B cell (primary cell): ENCODE results near the gene GALNT18. TPM values are rescaled to one million over a fixed set of nuclear protein-coding genes. Genes with fewer than 3 reads are reported as not detected.

ENCODE experiments used
- ATAC-seq: fragments of 200-7000 bp; cut with Tn5 transposase; one replicate; pipeline ENCODE4 v1.10.0; 2021; ENCODE audit warnings: low read depth, mild to moderate bottlenecking, moderate number of reproducible peaks, moderate library complexity
- CTCF ChIA-PET: fragments of 350-600 bp; sonication (Branson Sonifier 250); formaldehyde crosslinking; loops from one replicate; lab custom pipeline; 2021; ENCODE audit warnings: antibody characterized with exemption, inconsistent platforms; lab: Charles Lee
- POLR2A ChIA-PET: fragments of 350-600 bp; sonication (Branson Sonifier 250); formaldehyde crosslinking; loops from one replicate; lab custom pipeline; 2021; ENCODE audit warnings: antibody characterized with exemption; lab: Charles Lee
- DNase-seq: peaks from one replicate; pipeline ENCODE4 v3.0.0; 2013
- H2AFZ ChIP-seq: 2 replicates; pipeline ENCODE4 v1.6.1; 2012; ENCODE audit warnings: mild to moderate bottlenecking, low read depth, low read length; ENCODE audit not compliant: insufficient read depth, poor library complexity, severe bottlenecking
- H3K27ac ChIP-seq, 2 donors: 1 replicate in 1 of 2; 2 replicates in 1 of 2; pipeline ENCODE4 v1.5.1; 2012 to 2013; ENCODE audit warnings: low read length in 2 of 2, mild to moderate bottlenecking in 2 of 2, moderate library complexity in 1 of 2
- H3K27me3 ChIP-seq, 4 experiments: fragments of 200-600 bp in 1 of 4; sonication (generic) in 1 of 4; replicated peaks in 1 of 4; 1 replicate in 2 of 4; 2 replicates in 2 of 4; pipeline versions ENCODE4 v1.6.1 to v1.7.0; 2013 to 2016; ENCODE audit warnings: low read length in 3 of 4, mild to moderate bottlenecking in 2 of 4, mixed read lengths in 1 of 4, moderate library complexity in 1 of 4; ENCODE audit not compliant: insufficient read depth in 4 of 4, control insufficient read depth in 3 of 4; ENCODE audit errors: control extremely low read depth in 1 of 4
- H3K36me3 ChIP-seq, 2 experiments: replicated peaks in 1 of 2; 1 replicate in 1 of 2; 2 replicates in 1 of 2; pipeline versions ENCODE4 v1.6.1 to v1.7.1; 2013; ENCODE audit warnings: low read length in 1 of 2; ENCODE audit not compliant: insufficient read depth in 2 of 2, control insufficient read depth in 1 of 2; ENCODE audit errors: control extremely low read depth in 1 of 2, extremely low read depth in 1 of 2
- H3K4me1 ChIP-seq, 2 donors: fragments of 200-600 bp in 1 of 2; sonication (generic) in 1 of 2; 1 replicate in 1 of 2; 2 replicates in 1 of 2; pipeline versions ENCODE4 v1.5.1 to v1.6.1; 2013 to 2017; ENCODE audit warnings: low read length in 2 of 2; ENCODE audit not compliant: control insufficient read depth in 2 of 2, insufficient read depth in 2 of 2
- H3K4me2 ChIP-seq: replicated peaks from 2 replicates; pipeline ENCODE3; 2012; ENCODE audit warnings: mild to moderate bottlenecking, low read depth, low read length; ENCODE audit not compliant: poor library complexity, severe bottlenecking
- H3K4me3 ChIP-seq, 5 experiments: fragments of 200-600 bp in 1 of 5; sonication (generic) in 1 of 5; 1 replicate in 3 of 5; 2 replicates in 2 of 5; pipeline versions ENCODE4 v1.5.1 to v1.7.0; 2011 to 2016; ENCODE audit warnings: low read length in 4 of 5, mild to moderate bottlenecking in 4 of 5, low read depth in 2 of 5, control low read depth in 1 of 5, moderate library complexity in 1 of 5; ENCODE audit not compliant: insufficient read depth in 1 of 5; ENCODE audit errors: control extremely low read depth in 1 of 5, extremely low read depth in 1 of 5
- H3K79me2 ChIP-seq: fragments of 200-600 bp; sonication (generic); one replicate; pipeline ENCODE4 v1.6.0; 2016; ENCODE audit warnings: low read length; ENCODE audit not compliant: control insufficient read depth, insufficient read depth
- H3K9ac ChIP-seq: fragments of 200-600 bp; sonication (generic); 2 replicates; pipeline ENCODE4 v1.6.1; 2017; ENCODE audit warnings: mild to moderate bottlenecking, low read length, moderate library complexity
- H3K9me3 ChIP-seq, 3 donors: one replicate each; pipeline versions ENCODE4 v1.6.1 to v1.7.1; 2013; ENCODE audit warnings: low read length in 2 of 3; ENCODE audit not compliant: control insufficient read depth in 2 of 3, insufficient read depth in 1 of 3; ENCODE audit errors: control extremely low read depth in 1 of 3
- H4K20me1 ChIP-seq: 2 replicates; pipeline ENCODE4 v1.6.0; 2012; ENCODE audit warnings: mild to moderate bottlenecking, low read length; ENCODE audit not compliant: insufficient read depth, control insufficient read depth, poor library complexity, severe bottlenecking
- H3K27ac Mint-ChIP-seq: one replicate; pipeline ENCODE4 v1.8.0; 2021; ENCODE audit warnings: mixed read lengths
- H3K27me3 Mint-ChIP-seq: one replicate; pipeline ENCODE4 v1.8.0; 2021; ENCODE audit warnings: mixed read lengths
- H3K4me1 Mint-ChIP-seq: one replicate; pipeline ENCODE4 v1.8.0; 2021; ENCODE audit warnings: mixed read lengths
- H3K4me3 Mint-ChIP-seq: one replicate; pipeline ENCODE4 v1.8.0; 2021; ENCODE audit warnings: mixed read lengths
- H3K9me3 Mint-ChIP-seq: one replicate; pipeline ENCODE4 v1.8.0; 2022; ENCODE audit warnings: mixed read lengths; ENCODE audit not compliant: insufficient read depth
- EZH2 ChIP-seq: IDR thresholded peaks from 2 replicates; pipeline ENCODE4 v1.6.1; 2012; ENCODE audit warnings: borderline replicate concordance, low read depth, mild to moderate bottlenecking, moderate library complexity, low read length; ENCODE audit not compliant: insufficient read depth, poor library complexity, severe bottlenecking
- WGBS: methylation state at CpG from one replicate; pipeline ENCODE4 v1.1.5; 2013; ENCODE audit warnings: missing lambda C conversion rate; ENCODE audit not compliant: insufficient coverage; 5-methylcytosine and 5-hydroxymethylcytosine counted together
- intact Hi-C: fragments of 100-400 bp; cut with micrococcal nuclease; formaldehyde crosslinking; loops from one replicate; pipeline ENCODE4 v1.10.0; 2022
- polyA plus RNA-seq: library from polyadenylated mRNA; depleted of rRNA; stranded (reverse); fragments of >200 nt; gene quantifications from 2 replicates; pipeline ENCODE4 v1.2.3, GENCODE V29; 2012
- total RNA-seq, 2 donors: library from RNA; stranded (reverse); fragments of 120-200 nt in 1 of 2; gene quantifications; 1 replicate in 1 of 2; 2 replicates in 1 of 2; pipeline versions ENCODE4 v1.2.3 to v1.2.4, GENCODE V29; 2013 to 2022
- TF ChIP-seq, protein P1 (sequence below): fragments of 200-600 bp; IDR thresholded peaks from one replicate; pipeline ENCODE4 v1.8.0; 2022; ENCODE audit warnings: antibody characterized with exemption, mild to moderate bottlenecking

GALNT18 gene
- total and polyA plus RNA-seq, 2 donors (not counting 1 experiment from before 2014, with no cell fraction given) = not detected

DNA sequence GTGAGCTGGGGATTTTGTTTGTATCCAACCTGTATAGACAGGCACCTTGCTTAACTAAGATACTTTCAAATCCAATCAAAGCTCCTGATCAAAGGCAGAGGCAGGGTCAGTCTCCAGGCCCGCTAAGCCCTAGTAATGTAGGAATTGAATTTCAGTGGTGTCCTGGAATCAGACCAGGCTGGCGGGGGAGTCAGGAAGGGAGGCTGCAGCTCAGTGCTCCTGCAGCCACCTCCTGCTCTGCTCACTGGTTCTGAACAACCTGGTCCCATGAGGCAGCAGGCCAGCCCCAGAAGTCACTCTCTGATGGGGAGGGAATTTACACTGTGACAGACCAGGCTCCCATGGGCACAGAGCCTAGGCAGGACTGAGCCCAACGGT lies 38.5 kb upstream of the GALNT18 start:
- intact Hi-C loops = no loop called here
- Histone ChIP-seq H3K27ac (no peak overlapping the region), H3K36me3 (no peaks in the 10 kb centered on the region), H3K27me3 (peaks cover 0 to 4% (median 0%) of the 10 kb centered on the region in 4 experiments), H3K9ac (no peak overlapping the region), H3K79me2 (no peaks in the 10 kb centered on the region), H3K4me1 (no peaks in the 10 kb centered on the region), H3K4me2 (no peak overlapping the region), H4K20me1 (no peaks in the 10 kb centered on the region), H3K9me3 (no peaks in the 10 kb centered on the region), H3K4me3 (no peak overlapping the region), H2AFZ (no peak overlapping the region)
- WGBS = 90% methylated on average over 3 of the region's 3 CpGs
- TF ChIP-seq, protein P1, sequence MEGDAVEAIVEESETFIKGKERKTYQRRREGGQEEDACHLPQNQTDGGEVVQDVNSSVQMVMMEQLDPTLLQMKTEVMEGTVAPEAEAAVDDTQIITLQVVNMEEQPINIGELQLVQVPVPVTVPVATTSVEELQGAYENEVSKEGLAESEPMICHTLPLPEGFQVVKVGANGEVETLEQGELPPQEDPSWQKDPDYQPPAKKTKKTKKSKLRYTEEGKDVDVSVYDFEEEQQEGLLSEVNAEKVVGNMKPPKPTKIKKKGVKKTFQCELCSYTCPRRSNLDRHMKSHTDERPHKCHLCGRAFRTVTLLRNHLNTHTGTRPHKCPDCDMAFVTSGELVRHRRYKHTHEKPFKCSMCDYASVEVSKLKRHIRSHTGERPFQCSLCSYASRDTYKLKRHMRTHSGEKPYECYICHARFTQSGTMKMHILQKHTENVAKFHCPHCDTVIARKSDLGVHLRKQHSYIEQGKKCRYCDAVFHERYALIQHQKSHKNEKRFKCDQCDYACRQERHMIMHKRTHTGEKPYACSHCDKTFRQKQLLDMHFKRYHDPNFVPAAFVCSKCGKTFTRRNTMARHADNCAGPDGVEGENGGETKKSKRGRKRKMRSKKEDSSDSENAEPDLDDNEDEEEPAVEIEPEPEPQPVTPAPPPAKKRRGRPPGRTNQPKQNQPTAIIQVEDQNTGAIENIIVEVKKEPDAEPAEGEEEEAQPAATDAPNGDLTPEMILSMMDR = no peak
- no peak for TF ChIP-seq EZH2
- no peak overlapping the region for H3K27ac Mint-ChIP-seq
- ATAC-seq (no peak), DNase-seq (no peak)
- POLR2A ChIA-PET = no interaction called here
- CTCF ChIA-PET = interaction anchor here (1.3 kb wide), 1 partner anchor 199 kb away, joined by 3 read pairs; no protein-coding TSS in a partner anchor
- H3K4me1 Mint-ChIP-seq = no peaks in the 10 kb centered on the region
- H3K9me3 Mint-ChIP-seq = no peaks in the 10 kb centered on the region
- peaks cover 12% of the 10 kb centered on the region for H3K27me3 Mint-ChIP-seq
- no peak overlapping the region for H3K4me3 Mint-ChIP-seq

GRCh38 chr11:11659567-11660362 lies 38.0 kb upstream of the GALNT18 start:
- H2AFZ ChIP-seq = no peak overlapping the region
- DNase-seq = no peak
- H3K9ac ChIP-seq = no peak overlapping the region
- Mint-ChIP-seq H3K27me3 (peaks cover 18% of the 10 kb centered on the region), H3K4me1 (no peaks in the 10 kb centered on the region), H3K9me3 (no peaks in the 10 kb centered on the region), H3K27ac (no peak overlapping the region), H3K4me3 (no peak overlapping the region)
- no peak overlapping the region for H3K4me2 ChIP-seq
- no peaks in the 10 kb centered on the region for H3K9me3 ChIP-seq
- H3K4me1 ChIP-seq = no peaks in the 10 kb centered on the region
- H3K4me3 ChIP-seq = no peak overlapping the region
- 100% methylated on average over 1 of the region's 3 CpGs for WGBS
- peaks cover 0 to 2% (median 0%) of the 10 kb centered on the region in 4 experiments for H3K27me3 ChIP-seq
- intact Hi-C loops = no loop called here
- no peaks in the 10 kb centered on the region for H3K36me3 ChIP-seq
- H3K27ac ChIP-seq = no peak overlapping the region
- CTCF ChIA-PET = no interaction called here
- POLR2A ChIA-PET = no interaction called here
- no peak for ATAC-seq
- H3K79me2 ChIP-seq = no peaks in the 10 kb centered on the region
- no peaks in the 10 kb centered on the region for H4K20me1 ChIP-seq
- TF ChIP-seq, protein P1 = no peak
- no peak for TF ChIP-seq EZH2
